Measurements from ENCODE around the gene LLGL1. TPM values are rescaled to one million over a fixed set of nuclear protein-coding genes. Genes with fewer than 3 reads are reported as not detected.

Gene LLGL1
- total RNA-seq, 1 experiment from 2014 or later: 30.2 TPM

GRCh38 chr17:18262111-18262510 lies 36.7 kb downstream of the LLGL1 start:
- H3K36me3 ChIP-seq (ENCODE audit: insufficient read depth, low read length, poor library complexity, severe bottlenecking): peaks cover 18% of the 10 kb centered on the region
- intact Hi-C loops (cut with micrococcal nuclease; ENCODE audit: unreplicated experiment): no loop called here
- no peak for DNase-seq (ENCODE audit: low spot score)
- ChIA-PET CTCF (no interaction called here), POLR2A (ENCODE audit: low non-redundant PET) (no interaction called here)
- TF ChIP-seq EZH2 (IDR thresholded peaks at IDR 0.05; ENCODE audit: borderline replicate concordance, low read depth, low read length, poor library complexity, severe bottlenecking): no peak
- no peak for TF ChIP-seq CTCF (conservative IDR thresholded peaks at IDR 0.05; ENCODE audit: low read depth, low read length)
- H3K9me3 ChIP-seq (ENCODE audit: low read depth, low read length, poor library complexity, severe bottlenecking): no peaks in the 10 kb centered on the region
- no peaks in the 10 kb centered on the region for H3K27me3 ChIP-seq (replicated peaks; ENCODE audit: insufficient read depth, low read depth, low read length, poor library complexity)
- no peak overlapping the region for H3K4me3 ChIP-seq (ENCODE audit: low read depth, low read length, poor library complexity, severe bottlenecking)
- no TSS peak for BruUV-seq (replicated peaks)
- H3K27ac ChIP-seq (ENCODE audit: low read depth, low read length, poor library complexity, severe bottlenecking): no peak overlapping the region
- H3K4me1 ChIP-seq (ENCODE audit: insufficient read depth, low read length, poor library complexity, severe bottlenecking): peaks cover 4% of the 10 kb centered on the region

- no peaks in the 10 kb centered on the region for H3K27me3 ChIP-seq (replicated peaks; ENCODE audit: insufficient read depth, low read depth, low read length, poor library complexity)
- H3K4me1 ChIP-seq (ENCODE audit: insufficient read depth, low read length, poor library complexity, severe bottlenecking): peaks cover 4% of the 10 kb centered on the region
- intact Hi-C loops (cut with micrococcal nuclease; ENCODE audit: unreplicated experiment): no loop called here
- no peak overlapping the region for H3K4me3 ChIP-seq (ENCODE audit: low read depth, low read length, poor library complexity, severe bottlenecking)
- no peak for TF ChIP-seq EZH2 (IDR thresholded peaks at IDR 0.05; ENCODE audit: borderline replicate concordance, low read depth, low read length, poor library complexity, severe bottlenecking)
- TF ChIP-seq CTCF (conservative IDR thresholded peaks at IDR 0.05; ENCODE audit: low read depth, low read length): no peak
- no peak overlapping the region for H3K27ac ChIP-seq (ENCODE audit: low read depth, low read length, poor library complexity, severe bottlenecking)
- no TSS peak for BruUV-seq (replicated peaks)
- H3K36me3 ChIP-seq (ENCODE audit: insufficient read depth, low read length, poor library complexity, severe bottlenecking): peaks cover 18% of the 10 kb centered on the region
- DNase-seq (ENCODE audit: low spot score): no peak
- ChIA-PET POLR2A (ENCODE audit: low non-redundant PET) (no interaction called here), CTCF (interaction anchor here (0.6 kb wide), 1 partner anchor 1877 kb away, joined by 12 read pairs; no protein-coding TSS in a partner anchor)
- H3K9me3 ChIP-seq (ENCODE audit: low read depth, low read length, poor library complexity, severe bottlenecking): no peaks in the 10 kb centered on the region
Observed at GRCh38 chr17:18262641-18263040, 37.2 kb downstream of the LLGL1 start.

GRCh38 chr17:18263885-18264682 lies 38.6 kb downstream of the LLGL1 start:
- no peak for TF ChIP-seq EZH2 (IDR thresholded peaks at IDR 0.05; ENCODE audit: borderline replicate concordance, low read depth, low read length, poor library complexity, severe bottlenecking)
- no peak for TF ChIP-seq CTCF (conservative IDR thresholded peaks at IDR 0.05; ENCODE audit: low read depth, low read length)
- intact Hi-C loops (cut with micrococcal nuclease; ENCODE audit: unreplicated experiment): no loop called here
- no TSS peak for BruUV-seq (replicated peaks)
- H3K36me3 ChIP-seq (ENCODE audit: insufficient read depth, low read length, poor library complexity, severe bottlenecking): peaks cover 18% of the 10 kb centered on the region
- no peak overlapping the region for H3K27ac ChIP-seq (ENCODE audit: low read depth, low read length, poor library complexity, severe bottlenecking)
- CTCF ChIA-PET: no interaction called here
- H3K4me1 ChIP-seq (ENCODE audit: insufficient read depth, low read length, poor library complexity, severe bottlenecking): peaks cover under 1% of the 10 kb centered on the region
- no peak overlapping the region for H3K4me3 ChIP-seq (ENCODE audit: low read depth, low read length, poor library complexity, severe bottlenecking)
- no peaks in the 10 kb centered on the region for H3K9me3 ChIP-seq (ENCODE audit: low read depth, low read length, poor library complexity, severe bottlenecking)
- no peak for DNase-seq (ENCODE audit: low spot score)
- POLR2A ChIA-PET (ENCODE audit: low non-redundant PET): no interaction called here
- H3K27me3 ChIP-seq (replicated peaks; ENCODE audit: insufficient read depth, low read depth, low read length, poor library complexity): no peaks in the 10 kb centered on the region
